Nephron progenitor cell (in vitro differentiated cells): ENCODE measurements around the gene EFEMP1.

Experiments used
- DNase-seq: peaks from one replicate; pipeline ENCODE4 v3.0.0; 2021
- H3K27ac Mint-ChIP-seq: 2 replicates; pipeline ENCODE4 v1.8.0; 2021; ENCODE audit warnings: mild to moderate bottlenecking, moderate library complexity, mixed read lengths
- H3K27me3 Mint-ChIP-seq: 2 replicates; pipeline ENCODE4 v1.8.0; 2021; ENCODE audit warnings: mild to moderate bottlenecking, low read depth, mixed read lengths; ENCODE audit not compliant: poor library complexity
- H3K36me3 Mint-ChIP-seq: 2 replicates; pipeline ENCODE4 v1.8.0; 2021; ENCODE audit warnings: low read depth, mixed read lengths
- H3K4me1 Mint-ChIP-seq: 2 replicates; pipeline ENCODE4 v1.8.0; 2021; ENCODE audit warnings: mixed read lengths
- H3K4me3 Mint-ChIP-seq: 2 replicates; pipeline ENCODE4 v1.8.0; 2021; ENCODE audit warnings: mild to moderate bottlenecking, moderate library complexity, mixed read lengths
- H3K9me3 Mint-ChIP-seq: 2 replicates; pipeline ENCODE4 v1.8.0; 2021; ENCODE audit warnings: mild to moderate bottlenecking, moderate library complexity, mixed read lengths
- TF ChIP-seq, protein P1 (sequence below): fragments of 200-600 bp; sonication (generic); IDR thresholded peaks from 2 replicates; pipeline ENCODE4 v1.5.0; 2021; ENCODE audit warnings: antibody characterized with exemption

The EFEMP1 gene

DNA sequence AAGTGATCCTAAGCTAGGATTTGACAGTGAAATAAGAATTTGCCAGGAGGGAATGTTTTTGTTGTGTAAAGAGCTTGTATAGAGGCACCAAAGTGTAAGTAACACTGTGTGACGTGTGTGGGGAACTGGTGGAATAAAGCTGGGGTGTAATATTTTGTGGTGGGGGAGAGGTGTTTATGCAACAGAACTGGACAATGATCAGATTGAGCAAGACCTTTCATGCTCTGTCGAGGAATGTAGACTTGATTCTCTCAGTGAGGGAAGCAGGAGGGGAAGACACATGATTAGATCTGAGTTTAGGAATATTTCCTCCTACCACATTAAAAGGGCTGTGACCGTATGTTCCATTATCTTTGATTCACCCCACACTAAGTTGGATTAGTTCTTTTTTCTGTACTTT is 43.6 kb downstream of the EFEMP1 start:
- Mint-ChIP-seq H3K27me3 (no peaks in the 10 kb centered on the region), H3K4me3 (no peak overlapping the region), H3K27ac (no peak overlapping the region), H3K36me3 (peaks cover 28% of the 10 kb centered on the region), H3K9me3 (no peaks in the 10 kb centered on the region), H3K4me1 (peaks cover 19% of the 10 kb centered on the region)
- TF ChIP-seq, protein P1, sequence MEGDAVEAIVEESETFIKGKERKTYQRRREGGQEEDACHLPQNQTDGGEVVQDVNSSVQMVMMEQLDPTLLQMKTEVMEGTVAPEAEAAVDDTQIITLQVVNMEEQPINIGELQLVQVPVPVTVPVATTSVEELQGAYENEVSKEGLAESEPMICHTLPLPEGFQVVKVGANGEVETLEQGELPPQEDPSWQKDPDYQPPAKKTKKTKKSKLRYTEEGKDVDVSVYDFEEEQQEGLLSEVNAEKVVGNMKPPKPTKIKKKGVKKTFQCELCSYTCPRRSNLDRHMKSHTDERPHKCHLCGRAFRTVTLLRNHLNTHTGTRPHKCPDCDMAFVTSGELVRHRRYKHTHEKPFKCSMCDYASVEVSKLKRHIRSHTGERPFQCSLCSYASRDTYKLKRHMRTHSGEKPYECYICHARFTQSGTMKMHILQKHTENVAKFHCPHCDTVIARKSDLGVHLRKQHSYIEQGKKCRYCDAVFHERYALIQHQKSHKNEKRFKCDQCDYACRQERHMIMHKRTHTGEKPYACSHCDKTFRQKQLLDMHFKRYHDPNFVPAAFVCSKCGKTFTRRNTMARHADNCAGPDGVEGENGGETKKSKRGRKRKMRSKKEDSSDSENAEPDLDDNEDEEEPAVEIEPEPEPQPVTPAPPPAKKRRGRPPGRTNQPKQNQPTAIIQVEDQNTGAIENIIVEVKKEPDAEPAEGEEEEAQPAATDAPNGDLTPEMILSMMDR = no peak
- DNase-seq = no peak

DNA sequence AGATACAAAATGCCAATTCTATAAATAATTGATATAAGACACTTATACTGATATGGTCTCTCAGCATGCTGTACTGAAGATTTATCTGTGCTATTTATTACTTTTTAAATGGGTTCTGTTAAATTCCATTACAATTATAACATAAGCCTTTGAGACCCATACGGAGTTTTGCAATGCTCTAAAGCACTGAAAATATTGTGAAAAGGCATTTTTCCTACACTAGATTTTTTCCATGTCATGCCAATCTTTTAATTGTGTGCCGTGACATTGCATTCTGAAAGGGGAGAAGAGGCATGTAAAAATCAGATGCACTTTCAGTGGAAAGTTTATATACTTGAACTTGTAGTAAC is 46.5 kb downstream of the EFEMP1 start:
- Mint-ChIP-seq H3K27me3 (no peaks in the 10 kb centered on the region), H3K36me3 (peaks cover 38% of the 10 kb centered on the region), H3K27ac (no peak overlapping the region), H3K9me3 (no peaks in the 10 kb centered on the region), H3K4me1 (peaks cover 8% of the 10 kb centered on the region), H3K4me3 (no peak overlapping the region)
- TF ChIP-seq, protein P1 = no peak
- DNase-seq = no peak

DNA sequence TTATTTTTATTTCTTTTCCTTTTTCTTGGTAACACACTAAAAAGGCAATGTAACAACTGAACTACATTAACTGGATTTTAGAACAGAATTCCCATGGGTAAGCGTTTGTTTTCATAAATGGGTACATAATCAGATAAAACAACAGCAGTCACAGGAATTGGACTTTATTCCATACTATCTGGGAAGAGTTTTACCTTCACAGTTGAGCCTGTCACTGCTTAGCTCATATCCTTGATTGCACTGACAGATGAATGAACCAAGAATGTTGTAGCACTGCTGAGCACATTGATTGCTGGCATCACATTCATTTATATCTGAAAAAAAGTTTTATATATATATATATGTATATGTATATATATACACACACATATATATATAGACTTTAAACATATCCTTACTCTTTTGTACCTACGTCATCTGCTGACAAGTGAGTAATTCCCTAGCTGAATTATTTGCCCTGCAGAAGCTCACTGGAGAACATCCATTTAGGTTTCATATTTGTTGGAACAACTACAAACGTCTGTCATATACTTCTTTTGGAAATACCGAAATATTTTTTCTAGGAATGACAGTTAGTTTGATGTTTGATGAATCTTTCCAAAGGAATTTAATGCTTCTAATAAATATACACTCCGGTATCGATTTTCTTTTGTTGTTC is 47.0 kb downstream of the EFEMP1 start:
- Mint-ChIP-seq H3K4me3 (no peak overlapping the region), H3K9me3 (no peaks in the 10 kb centered on the region), H3K4me1 (peaks cover 8% of the 10 kb centered on the region), H3K36me3 (peaks cover 38% of the 10 kb centered on the region), H3K27ac (no peak overlapping the region), H3K27me3 (no peaks in the 10 kb centered on the region)
- TF ChIP-seq, protein P1 = no peak
- DNase-seq = no peak

DNA sequence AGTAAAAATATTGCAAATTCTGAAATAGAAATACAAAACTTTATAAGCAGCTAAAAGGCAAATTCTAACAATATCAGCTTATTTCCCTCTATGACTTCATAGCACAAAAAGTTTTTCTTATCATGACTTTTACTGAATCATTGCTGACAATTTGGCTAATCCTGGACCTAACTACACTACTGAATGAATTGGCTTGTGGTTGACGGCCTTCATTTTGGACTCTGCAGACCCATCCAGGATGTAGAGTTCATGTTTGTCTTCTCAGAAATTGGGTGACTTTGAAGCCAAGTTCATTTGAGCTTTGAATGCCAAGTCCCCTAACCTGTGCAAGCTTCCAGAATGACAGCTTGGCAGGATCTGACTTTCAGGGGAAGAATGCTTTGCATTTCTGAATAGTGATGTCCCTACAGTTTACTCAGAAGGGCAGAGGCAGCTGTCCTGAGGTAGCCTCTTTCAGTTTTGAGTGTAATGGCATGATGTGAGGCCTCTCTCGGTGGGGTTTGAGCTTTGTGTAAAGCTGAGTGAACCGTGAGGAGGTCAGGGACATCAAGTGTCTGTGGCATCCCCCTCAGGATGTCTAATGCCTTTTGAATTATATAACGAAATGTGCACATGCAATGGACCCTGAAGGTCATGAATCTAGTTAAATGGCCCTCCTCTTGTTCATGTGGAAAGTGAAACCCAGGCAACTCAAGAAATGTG is 48.0 kb downstream of the EFEMP1 start:
- peaks cover 39% of the 10 kb centered on the region for H3K36me3 Mint-ChIP-seq
- H3K27ac Mint-ChIP-seq = no peak overlapping the region
- H3K9me3 Mint-ChIP-seq = no peaks in the 10 kb centered on the region
- H3K27me3 Mint-ChIP-seq = no peaks in the 10 kb centered on the region
- TF ChIP-seq, protein P1 = no peak
- H3K4me3 Mint-ChIP-seq = no peak overlapping the region
- peaks cover 8% of the 10 kb centered on the region for H3K4me1 Mint-ChIP-seq
- DNase-seq = no peak

DNA sequence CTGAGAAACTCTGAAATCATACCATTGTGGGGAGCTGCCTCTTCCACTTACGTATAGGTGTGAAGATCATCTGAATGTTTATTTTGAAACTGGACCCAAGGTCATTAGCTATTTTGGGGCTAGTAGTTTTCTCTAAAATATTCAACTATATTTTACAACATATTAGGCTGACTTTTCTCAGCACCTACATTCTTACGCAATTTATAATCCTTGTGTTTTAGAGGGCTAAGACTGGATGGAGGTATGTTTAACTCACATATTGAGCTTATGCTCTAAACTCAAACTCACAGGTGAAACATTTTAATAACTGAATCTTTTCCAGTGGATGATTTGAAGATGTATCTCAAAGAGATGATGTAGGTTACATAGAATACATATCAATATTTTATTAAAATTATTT is 49.2 kb downstream of the EFEMP1 start:
- Mint-ChIP-seq H3K36me3 (peaks cover 42% of the 10 kb centered on the region), H3K4me3 (no peak overlapping the region), H3K4me1 (peaks cover 8% of the 10 kb centered on the region), H3K9me3 (no peaks in the 10 kb centered on the region), H3K27ac (no peak overlapping the region), H3K27me3 (no peaks in the 10 kb centered on the region)
- TF ChIP-seq, protein P1 = no peak
- no peak for DNase-seq

DNA sequence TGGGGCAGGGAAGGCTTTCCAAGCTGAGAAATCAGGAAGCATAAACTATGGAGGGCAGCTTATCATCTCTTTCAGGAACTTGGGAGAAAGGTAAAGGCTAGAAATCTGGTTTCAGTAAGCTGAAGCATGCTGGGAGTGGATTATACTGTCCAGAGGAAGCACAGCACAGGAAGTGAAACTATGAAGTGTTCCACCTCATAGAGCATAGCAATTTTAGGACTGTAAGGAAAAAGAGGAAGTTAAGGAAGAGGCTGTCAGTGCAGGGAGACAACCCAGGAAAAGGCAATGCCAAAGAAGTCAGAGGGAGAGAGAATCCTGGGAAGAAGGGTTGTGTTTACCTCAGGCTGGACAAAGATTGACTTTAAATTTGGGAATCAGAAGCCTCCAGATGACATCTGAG is 51.9 kb downstream of the EFEMP1 start:
- Mint-ChIP-seq H3K27ac (no peak overlapping the region), H3K4me1 (peaks cover 8% of the 10 kb centered on the region), H3K4me3 (no peak overlapping the region), H3K9me3 (no peaks in the 10 kb centered on the region), H3K36me3 (peaks cover 54% of the 10 kb centered on the region), H3K27me3 (no peaks in the 10 kb centered on the region)
- TF ChIP-seq, protein P1 = no peak
- no peak for DNase-seq
